Measurements from ENCODE around the gene SLC24A3. TPM values are rescaled to one million over a fixed set of nuclear protein-coding genes. Genes with fewer than 3 reads are reported as not detected.

Gene SLC24A3
- total and polyA plus RNA-seq, 2 donors from 2014 or later: 0.86 to 5.2 TPM

- no peak for TF ChIP-seq CTCF (IDR thresholded peaks at IDR 0.05; ENCODE audit: borderline replicate concordance, extremely low read depth, insufficient read depth)
- no peaks in the 10 kb centered on the region for H3K27me3 ChIP-seq (ENCODE audit: control insufficient read depth, insufficient read depth, low read length)
Measured at GRCh38 chr20:19426356-19426755, 213.9 kb downstream of the SLC24A3 start.

GRCh38 chr20:19427480-19427879 is 215.0 kb downstream of the SLC24A3 start:
- H3K9ac ChIP-seq (ENCODE audit: low read length in 3 of 3): no peak overlapping the region
- intact Hi-C loops (cut with DNase I): no loop called here
- no peak for TF ChIP-seq CTCF (IDR thresholded peaks at IDR 0.05; ENCODE audit: borderline replicate concordance, extremely low read depth, insufficient read depth)
- no peaks in the 10 kb centered on the region for H3K27me3 ChIP-seq (ENCODE audit: control insufficient read depth, insufficient read depth, low read length)
- no peak for FAIRE-seq
- peaks cover 0 to 1% (median 0%) of the 10 kb centered on the region in 3 donors for H3K9me3 ChIP-seq (ENCODE audit: control insufficient read depth in 2 of 3, insufficient read depth in 1 of 3, low read length in 3 of 3)
- no peaks in the 10 kb centered on the region for H3K36me3 ChIP-seq (ENCODE audit: control insufficient read depth in 2 of 3, insufficient read depth in 3 of 3, low read length in 3 of 3)
- no peak overlapping the region for H3K4me3 ChIP-seq (ENCODE audit: low read length in 3 of 3)
- H3K4me1 ChIP-seq (ENCODE audit: control insufficient read depth in 2 of 3, insufficient read depth in 2 of 3, low read depth in 1 of 3, low read length in 3 of 3): peaks cover 0 to 6% (median 2%) of the 10 kb centered on the region in 3 donors
- no peak for DNase-seq
- H3K27ac ChIP-seq (ENCODE audit: low read depth in 2 of 2, low read length in 2 of 2): no peak overlapping the region

More at GRCh38 chr20:19426356-19426755, 213.9 kb downstream of the SLC24A3 start:
- no peak for FAIRE-seq
- DNase-seq: no peak
- Histone ChIP-seq H3K9me3 (ENCODE audit: control insufficient read depth in 2 of 3, insufficient read depth in 1 of 3, low read length in 3 of 3) (peaks cover 0 to 1% (median 0%) of the 10 kb centered on the region in 3 donors), H3K4me3 (ENCODE audit: low read length in 3 of 3) (no peak overlapping the region), H3K9ac (ENCODE audit: low read length in 3 of 3) (no peak overlapping the region), H3K4me1 (ENCODE audit: control insufficient read depth in 2 of 3, insufficient read depth in 2 of 3, low read depth in 1 of 3, low read length in 3 of 3) (peaks cover 0 to 6% (median 2%) of the 10 kb centered on the region in 3 donors), H3K36me3 (ENCODE audit: control insufficient read depth in 2 of 3, insufficient read depth in 3 of 3, low read length in 3 of 3) (no peaks in the 10 kb centered on the region), H3K27ac (ENCODE audit: low read depth in 2 of 2, low read length in 2 of 2) (no peak overlapping the region)
- intact Hi-C loops (cut with DNase I): no loop called here

GRCh38 chr20:19427913-19428312 is 215.5 kb downstream of the SLC24A3 start:
- H3K9ac ChIP-seq (ENCODE audit: low read length in 3 of 3): no peak overlapping the region
- H3K36me3 ChIP-seq (ENCODE audit: control insufficient read depth in 2 of 3, insufficient read depth in 3 of 3, low read length in 3 of 3): no peaks in the 10 kb centered on the region
- no peak overlapping the region for H3K4me3 ChIP-seq (ENCODE audit: low read length in 3 of 3)
- FAIRE-seq (no peak), DNase-seq (no peak)
- no peaks in the 10 kb centered on the region for H3K27me3 ChIP-seq (ENCODE audit: control insufficient read depth, insufficient read depth, low read length)
- H3K9me3 ChIP-seq (ENCODE audit: control insufficient read depth in 2 of 3, insufficient read depth in 1 of 3, low read length in 3 of 3): peaks cover 0 to 1% (median 0%) of the 10 kb centered on the region in 3 donors
- intact Hi-C loops (cut with DNase I): no loop called here
- H3K4me1 ChIP-seq (ENCODE audit: control insufficient read depth in 2 of 3, insufficient read depth in 2 of 3, low read depth in 1 of 3, low read length in 3 of 3): peaks cover 0 to 6% (median 2%) of the 10 kb centered on the region in 3 donors
- TF ChIP-seq CTCF (IDR thresholded peaks at IDR 0.05; ENCODE audit: borderline replicate concordance, extremely low read depth, insufficient read depth): no peak
- no peak overlapping the region for H3K27ac ChIP-seq (ENCODE audit: low read depth in 2 of 2, low read length in 2 of 2)

- no peak for DNase-seq
- Histone ChIP-seq H3K36me3 (ENCODE audit: control insufficient read depth in 2 of 3, insufficient read depth in 3 of 3, low read length in 3 of 3) (no peaks in the 10 kb centered on the region), H3K27ac (ENCODE audit: low read depth in 2 of 2, low read length in 2 of 2) (no peak overlapping the region), H3K27me3 (ENCODE audit: control insufficient read depth, insufficient read depth, low read length) (no peaks in the 10 kb centered on the region), H3K9ac (ENCODE audit: low read length in 3 of 3) (no peak overlapping the region), H3K4me1 (ENCODE audit: control insufficient read depth in 2 of 3, insufficient read depth in 2 of 3, low read depth in 1 of 3, low read length in 3 of 3) (peaks cover 0 to 6% (median 2%) of the 10 kb centered on the region in 3 donors), H3K4me3 (ENCODE audit: low read length in 3 of 3) (no peak overlapping the region), H3K9me3 (ENCODE audit: control insufficient read depth in 2 of 3, insufficient read depth in 1 of 3, low read length in 3 of 3) (peaks cover 0 to 1% (median 0%) of the 10 kb centered on the region in 3 donors)
- no peak for TF ChIP-seq CTCF (IDR thresholded peaks at IDR 0.05; ENCODE audit: borderline replicate concordance, extremely low read depth, insufficient read depth)
- FAIRE-seq: no peak
- intact Hi-C loops (cut with DNase I): no loop called here
Measured at GRCh38 chr20:19428324-19428723, 215.9 kb downstream of the SLC24A3 start.

Measured in kidney (tissue), 14 donors.